Ammon's horn (tissue), 1 donor: ENCODE results near the gene UNC93B1.

Experiments used
- DNase-seq: peaks from one replicate; pipeline ENCODE4 v3.0.0-alpha.2; 2016; ENCODE audit warnings: low spot score

The UNC93B1 gene, protein sequence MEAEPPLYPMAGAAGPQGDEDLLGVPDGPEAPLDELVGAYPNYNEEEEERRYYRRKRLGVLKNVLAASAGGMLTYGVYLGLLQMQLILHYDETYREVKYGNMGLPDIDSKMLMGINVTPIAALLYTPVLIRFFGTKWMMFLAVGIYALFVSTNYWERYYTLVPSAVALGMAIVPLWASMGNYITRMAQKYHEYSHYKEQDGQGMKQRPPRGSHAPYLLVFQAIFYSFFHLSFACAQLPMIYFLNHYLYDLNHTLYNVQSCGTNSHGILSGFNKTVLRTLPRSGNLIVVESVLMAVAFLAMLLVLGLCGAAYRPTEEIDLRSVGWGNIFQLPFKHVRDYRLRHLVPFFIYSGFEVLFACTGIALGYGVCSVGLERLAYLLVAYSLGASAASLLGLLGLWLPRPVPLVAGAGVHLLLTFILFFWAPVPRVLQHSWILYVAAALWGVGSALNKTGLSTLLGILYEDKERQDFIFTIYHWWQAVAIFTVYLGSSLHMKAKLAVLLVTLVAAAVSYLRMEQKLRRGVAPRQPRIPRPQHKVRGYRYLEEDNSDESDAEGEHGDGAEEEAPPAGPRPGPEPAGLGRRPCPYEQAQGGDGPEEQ

DNA sequence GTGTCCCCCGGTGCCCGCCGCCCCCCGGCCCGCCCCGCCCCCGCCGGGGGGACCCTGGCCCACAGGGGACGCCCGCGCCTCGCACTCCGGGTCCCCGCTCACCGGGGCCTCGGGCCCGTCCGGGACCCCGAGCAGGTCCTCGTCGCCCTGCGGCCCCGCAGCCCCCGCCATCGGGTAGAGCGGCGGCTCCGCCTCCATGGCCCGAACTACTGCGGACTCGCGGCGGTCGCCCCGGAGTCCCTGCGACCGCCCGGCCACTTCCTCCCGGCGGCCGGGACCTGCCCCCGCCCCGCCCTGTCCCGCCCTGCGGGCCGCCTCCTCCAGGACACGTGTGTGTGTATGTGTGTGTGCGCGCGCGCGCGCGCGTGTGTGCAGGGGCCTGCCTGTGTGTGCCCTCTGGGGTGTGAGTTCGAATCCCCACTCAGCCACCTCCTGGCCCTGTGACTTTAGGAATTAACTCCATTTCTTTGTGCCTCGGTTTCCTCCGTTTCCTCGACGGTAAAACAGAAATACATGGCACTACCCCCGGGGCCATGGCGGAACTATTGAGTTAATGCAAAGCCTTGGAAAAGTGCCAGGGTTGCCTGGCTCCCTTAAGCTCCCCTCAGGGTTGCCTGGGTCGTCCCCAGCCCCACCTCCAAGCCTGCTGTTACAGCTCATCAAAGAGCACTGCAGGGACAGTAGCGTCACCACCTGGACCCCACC, at the start of gene UNC93B1:
Gene UNC93B1 (minus strand): TSS at position 252 of the 705 bp plus-strand sequence. CDS start 54 bp downstream, at position 198.
- peak; percentile 57 for DNase-seq

DNA sequence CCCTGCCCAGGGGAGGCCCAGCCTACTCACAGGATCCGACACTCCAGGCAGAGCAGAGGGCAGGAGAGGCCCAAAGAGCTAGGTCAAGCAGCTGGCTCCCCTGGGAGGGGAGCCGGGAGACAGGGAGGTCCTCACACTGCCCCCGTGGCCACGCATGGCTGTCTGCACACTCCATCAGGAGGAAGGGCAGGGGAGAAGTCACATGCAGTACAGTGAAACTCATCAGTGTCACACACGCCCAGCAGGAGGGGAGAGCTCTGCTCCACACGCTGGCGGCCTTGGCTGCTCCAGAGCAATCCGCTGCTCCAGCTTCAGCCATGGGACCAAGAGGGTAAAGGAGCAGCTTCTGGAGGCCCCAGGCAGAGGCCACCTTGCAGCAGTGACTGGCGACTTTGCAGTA, 49.2 kb upstream of the UNC93B1 start:
- DNase-seq, result no peak

DNA sequence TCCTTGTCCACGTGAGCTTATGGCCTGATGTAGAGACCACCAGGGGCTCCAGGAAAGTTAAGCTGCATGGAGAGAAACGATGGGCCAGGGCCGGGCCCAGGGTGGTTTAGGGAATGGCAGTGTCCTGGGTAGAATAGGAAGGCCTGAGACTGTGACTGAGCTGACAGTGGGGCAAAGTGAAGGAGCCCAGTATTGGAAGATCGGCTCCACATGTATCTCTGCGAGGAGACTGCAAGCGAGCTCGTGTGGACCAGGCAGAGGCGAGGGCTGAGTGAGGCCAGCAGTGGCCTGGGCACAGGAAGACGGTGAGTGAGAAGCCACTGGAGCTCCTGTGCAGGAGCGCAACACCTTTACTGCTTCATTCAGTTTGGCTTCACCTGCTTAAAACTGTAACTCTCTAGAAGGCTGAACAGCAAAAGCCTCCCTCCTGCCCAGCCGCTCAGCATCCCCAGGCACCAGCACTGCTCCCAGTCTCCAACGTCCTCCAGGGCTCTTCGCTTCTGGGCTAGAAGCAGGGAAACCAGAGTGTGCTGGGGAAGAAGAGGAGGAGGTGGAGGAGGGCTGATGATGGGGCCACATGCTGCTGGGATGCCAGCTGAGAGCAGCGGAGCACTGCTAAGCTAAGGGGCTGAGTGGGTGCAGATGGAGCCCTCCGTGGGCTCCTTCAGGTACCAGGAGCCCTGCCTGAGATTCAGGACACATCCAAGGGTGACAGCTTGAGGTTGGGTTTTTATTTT, 48.4 kb upstream of the UNC93B1 start:
- no peak for DNase-seq

DNA sequence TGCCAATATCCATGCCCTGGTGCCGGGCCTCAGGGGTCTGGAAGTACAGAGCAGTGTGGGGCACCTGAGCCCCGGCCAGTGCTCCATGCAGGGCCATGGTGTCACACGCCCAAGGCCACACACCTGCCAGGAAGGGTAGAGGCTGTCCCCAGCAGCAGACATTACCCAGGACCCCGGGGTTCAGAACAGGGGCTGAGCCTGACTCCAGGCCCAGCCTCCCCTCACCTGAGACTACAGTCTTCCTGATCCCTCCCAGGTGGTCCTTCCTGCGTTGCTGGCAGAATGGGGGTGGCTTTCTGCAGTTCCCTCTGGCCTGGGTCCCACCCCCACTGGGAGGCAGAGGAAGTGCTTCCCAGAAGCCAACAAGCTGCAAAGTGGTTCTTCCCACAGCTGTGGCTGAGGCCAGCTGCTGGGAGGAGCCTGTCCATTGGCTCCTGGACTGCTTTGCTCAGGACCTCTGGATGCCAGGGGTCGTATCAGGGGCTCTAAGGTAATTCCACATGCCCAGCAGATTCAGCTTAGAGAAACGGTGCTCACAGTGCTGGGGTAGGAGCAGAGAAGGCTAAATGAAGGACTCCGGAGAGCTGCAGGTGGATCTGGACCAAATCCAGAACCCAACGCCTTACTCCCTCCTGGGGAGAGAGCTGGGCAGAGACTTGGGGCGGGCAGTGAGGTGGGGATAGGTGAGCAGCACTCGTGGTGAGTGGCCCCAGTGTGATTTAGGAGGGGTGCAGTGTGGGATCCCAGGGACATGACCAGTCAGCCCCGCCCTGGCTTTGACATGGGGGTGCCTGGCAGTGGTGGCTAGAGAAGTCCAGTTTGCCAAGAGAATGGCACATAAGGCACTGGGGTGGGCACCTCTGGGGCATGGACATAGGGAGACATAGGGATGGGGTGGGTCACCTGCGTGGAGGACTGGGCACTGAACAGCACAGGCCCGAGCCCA, 47.6 kb upstream of the UNC93B1 start:
- no peak for DNase-seq

DNA sequence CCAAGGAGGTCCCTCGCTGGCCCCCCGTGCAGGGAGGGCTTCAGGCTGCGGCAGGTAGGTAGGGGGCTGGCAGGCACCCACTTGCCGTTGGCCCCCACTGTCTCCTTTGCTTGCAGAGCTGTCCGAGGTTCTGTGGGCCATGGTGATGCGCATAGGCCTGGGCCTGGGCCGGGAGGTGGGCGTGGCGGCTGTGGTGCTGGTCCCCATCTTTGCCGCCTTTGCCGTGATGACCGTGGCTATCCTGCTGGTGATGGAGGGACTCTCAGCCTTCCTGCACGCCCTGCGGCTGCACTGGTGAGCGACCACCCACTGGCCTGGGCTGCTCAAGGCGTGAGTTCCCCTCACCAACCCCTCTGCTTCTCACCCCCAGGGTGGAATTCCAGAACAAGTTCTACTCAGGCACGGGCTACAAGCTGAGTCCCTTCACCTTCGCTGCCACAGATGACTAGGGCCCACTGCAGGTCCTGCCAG, 46.5 kb upstream of the UNC93B1 start:
- DNase-seq, result no peak

DNA sequence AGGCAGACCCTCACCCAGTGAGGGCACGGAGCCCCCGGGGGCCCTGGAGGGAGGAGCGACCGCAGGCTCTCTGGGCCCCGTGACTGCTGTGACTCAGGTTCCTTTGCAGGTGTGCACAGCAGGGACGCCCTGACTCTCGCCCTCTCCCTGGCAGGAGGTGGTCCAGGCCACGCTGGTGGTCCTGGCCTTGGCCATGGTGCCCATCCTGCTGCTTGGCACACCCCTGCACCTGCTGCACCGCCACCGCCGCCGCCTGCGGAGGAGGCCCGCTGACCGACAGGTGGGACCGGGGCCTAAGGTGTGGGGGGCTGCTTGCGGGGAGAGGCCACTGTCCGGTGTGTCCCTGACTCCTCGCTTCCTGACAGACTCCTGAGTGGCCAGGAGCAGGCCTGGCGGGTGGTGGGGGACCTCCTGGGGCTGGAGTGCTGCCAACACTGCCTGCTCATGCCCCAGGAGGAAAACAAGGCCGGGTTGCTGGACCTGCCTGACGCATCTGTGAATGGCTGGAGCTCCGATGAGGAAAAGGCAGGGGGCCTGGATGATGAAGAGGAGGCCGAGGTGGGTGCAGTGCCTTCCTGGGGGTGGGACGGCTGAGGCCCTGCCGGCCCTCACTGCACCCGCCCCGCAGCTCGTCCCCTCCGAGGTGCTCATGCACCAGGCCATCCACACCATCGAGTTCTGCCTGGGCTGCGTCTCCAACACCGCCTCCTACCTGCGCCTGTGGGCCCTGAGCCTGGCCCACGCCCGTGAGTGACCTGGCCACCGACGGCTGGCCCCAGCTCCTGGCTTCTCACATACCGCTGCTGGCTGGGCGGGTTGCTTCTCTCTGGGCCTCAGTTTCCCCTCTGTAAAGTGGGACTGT, 45.8 kb upstream of the UNC93B1 start:
- DNase-seq, result no peak

DNA sequence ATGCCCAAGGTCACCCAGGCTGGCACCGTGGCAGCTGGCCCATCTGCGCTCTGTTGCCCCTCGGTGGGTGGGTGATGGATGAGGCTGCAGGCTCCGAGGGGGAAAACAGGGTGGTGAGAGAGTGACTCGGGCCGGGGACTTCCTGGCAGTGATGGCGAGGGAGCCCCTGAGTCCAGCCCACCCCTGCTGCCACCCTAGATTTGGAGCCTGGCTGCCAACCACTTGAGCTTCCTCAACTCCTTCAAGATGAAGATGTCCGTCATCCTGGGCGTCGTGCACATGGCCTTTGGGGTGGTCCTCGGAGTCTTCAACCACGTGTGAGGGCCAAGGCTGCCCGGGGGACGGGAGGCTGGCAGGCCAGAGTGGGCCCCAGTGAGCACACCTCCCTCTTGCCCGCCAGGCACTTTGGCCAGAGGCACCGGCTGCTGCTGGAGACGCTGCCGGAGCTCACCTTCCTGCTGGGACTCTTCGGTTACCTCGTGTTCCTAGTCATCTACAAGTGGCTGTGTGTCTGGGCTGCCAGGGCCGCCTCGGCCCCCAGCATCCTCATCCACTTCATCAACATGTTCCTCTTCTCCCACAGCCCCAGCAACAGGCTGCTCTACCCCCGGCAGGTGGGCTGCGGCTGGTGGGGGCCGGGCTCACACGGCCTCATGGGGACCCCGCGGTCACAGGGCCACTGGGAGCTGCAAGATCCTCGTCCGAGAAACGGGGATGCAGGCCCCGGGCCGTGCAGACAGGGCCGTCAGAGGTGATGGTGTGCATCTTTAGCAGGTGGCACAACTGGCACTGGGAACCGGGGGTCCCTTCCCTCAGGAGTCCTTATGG, 45.0 kb upstream of the UNC93B1 start:
- no peak for DNase-seq

DNA sequence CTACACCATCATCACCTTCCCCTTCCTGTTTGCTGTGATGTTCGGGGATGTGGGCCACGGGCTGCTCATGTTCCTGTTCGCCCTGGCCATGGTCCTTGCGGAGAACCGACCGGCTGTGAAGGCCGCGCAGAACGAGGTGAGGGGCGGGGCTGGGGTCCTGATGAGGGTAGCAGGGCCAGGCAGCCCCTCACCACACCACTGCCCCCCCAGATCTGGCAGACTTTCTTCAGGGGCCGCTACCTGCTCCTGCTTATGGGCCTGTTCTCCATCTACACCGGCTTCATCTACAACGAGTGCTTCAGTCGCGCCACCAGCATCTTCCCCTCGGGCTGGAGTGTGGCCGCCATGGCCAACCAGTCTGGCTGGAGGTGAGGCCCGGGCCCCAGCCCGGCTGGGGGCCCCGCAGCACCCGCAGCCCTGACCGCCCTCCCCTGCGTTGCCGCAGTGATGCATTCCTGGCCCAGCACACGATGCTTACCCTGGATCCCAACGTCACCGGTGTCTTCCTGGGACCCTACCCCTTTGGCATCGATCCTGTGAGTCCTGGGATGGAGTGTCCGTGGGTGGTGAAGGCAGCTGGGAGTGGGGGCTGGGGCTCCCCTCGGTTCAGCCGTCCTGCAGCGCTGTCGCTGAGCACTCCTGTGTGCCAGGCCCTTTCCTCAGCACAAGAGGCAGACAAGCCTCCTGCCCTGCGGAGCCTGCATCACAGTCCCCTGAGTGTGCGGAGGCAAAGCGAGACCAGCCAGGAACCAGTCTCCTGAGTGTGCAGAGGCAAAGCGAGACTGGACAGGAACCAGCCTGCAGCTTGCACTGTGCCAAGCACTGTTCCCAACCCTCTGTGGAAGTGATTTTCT, 43.8 kb upstream of the UNC93B1 start:
- no peak for DNase-seq

DNA sequence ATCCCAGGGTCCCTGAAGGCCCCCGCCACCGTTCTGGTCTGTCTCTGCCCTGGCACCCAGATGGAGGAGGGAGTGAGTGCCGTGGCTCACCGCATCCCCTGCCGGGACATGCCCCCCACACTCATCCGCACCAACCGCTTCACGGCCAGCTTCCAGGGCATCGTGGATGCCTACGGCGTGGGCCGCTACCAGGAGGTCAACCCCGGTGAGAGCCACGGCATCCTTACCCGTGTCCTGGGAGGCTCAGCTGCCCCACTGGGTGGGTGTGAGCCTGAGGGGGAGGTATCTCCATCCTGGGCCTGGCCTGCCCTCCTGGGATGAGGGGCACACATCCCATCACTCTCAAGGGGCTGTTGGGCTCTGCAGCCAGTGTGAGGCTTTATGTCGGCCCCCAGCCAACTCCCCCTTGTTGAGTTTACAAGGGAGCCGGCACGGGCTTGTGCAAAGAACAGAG, 41.0 kb upstream of the UNC93B1 start:
- no peak for DNase-seq

DNA sequence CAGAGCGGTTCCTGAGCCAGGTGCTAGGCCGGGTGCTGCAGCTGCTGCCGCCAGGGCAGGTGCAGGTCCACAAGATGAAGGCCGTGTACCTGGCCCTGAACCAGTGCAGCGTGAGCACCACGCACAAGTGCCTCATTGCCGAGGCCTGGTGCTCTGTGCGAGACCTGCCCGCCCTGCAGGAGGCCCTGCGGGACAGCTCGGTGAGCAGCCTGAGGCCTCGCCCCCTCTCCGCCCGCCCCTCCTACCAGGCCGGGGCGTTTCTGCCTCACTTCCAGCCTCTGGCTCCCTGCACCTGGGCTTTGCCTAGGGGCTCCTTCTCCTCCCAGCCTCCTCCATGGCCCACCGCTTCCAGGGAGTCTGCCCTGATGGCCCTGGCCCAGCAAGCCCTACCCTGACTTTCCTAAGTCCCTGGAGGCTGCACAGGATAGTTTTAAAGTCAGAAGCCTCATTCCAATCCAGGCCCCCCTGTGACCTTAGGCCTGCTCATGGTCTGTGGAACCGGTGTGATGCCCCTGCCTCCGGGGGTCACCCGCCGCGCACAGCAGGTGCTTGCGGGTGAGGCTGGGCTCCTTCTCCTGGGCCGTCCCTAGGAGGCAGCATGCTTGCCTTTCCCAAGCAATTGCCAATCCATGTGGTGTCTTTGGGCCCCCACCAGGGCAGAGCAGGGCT, 40.4 kb upstream of the UNC93B1 start:
- DNase-seq, result no peak

DNA sequence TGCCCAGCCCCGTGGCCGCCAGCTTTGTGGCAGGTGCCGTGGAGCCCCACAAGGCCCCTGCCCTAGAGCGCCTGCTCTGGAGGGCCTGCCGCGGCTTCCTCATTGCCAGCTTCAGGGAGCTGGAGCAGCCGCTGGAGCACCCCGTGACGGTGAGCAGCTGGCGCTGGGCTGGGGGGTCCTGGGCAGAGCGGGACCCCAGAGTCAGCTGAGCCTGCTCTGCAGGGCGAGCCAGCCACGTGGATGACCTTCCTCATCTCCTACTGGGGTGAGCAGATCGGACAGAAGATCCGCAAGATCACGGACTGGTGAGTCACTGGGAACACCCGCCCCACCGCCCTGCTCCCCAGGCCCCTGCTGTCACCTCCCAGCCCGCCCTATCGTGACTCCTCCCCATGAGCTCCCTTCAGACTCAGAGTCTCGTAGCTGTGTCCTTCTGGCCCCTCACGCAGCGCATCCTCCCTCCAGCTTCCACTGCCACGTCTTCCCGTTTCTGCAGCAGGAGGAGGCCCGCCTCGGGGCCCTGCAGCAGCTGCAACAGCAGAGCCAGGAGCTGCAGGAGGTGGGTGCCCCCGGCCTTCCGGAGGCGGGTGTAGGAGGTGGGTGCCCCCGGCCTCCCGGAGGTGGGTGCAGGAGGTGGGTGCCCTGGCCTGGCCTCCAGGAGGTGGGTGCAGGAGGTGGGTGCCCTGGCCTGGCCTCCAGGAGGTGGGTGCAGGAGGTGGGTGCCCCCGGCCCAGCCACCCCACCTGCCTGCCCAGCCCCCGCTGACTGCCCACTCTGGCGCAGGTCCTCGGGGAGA, 39.6 kb upstream of the UNC93B1 start:
- no peak for DNase-seq

DNA sequence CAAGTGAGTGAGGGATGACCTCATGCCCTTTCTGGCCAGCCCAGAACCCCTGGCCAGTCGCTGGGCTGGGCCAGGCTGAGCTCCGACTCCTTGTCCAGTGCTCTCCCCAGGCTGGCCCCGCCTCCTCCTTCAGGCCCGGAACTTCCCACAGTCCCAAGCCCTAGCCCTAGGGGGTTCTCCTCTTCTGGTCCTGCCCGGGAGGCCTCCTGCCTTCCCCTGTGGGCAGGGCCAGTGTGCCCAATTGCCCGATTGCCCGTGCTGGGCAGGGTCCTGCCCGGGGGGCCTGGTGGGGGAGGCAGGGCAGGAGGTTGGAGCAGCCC, 39.1 kb upstream of the UNC93B1 start:
- DNase-seq, result no peak

DNA sequence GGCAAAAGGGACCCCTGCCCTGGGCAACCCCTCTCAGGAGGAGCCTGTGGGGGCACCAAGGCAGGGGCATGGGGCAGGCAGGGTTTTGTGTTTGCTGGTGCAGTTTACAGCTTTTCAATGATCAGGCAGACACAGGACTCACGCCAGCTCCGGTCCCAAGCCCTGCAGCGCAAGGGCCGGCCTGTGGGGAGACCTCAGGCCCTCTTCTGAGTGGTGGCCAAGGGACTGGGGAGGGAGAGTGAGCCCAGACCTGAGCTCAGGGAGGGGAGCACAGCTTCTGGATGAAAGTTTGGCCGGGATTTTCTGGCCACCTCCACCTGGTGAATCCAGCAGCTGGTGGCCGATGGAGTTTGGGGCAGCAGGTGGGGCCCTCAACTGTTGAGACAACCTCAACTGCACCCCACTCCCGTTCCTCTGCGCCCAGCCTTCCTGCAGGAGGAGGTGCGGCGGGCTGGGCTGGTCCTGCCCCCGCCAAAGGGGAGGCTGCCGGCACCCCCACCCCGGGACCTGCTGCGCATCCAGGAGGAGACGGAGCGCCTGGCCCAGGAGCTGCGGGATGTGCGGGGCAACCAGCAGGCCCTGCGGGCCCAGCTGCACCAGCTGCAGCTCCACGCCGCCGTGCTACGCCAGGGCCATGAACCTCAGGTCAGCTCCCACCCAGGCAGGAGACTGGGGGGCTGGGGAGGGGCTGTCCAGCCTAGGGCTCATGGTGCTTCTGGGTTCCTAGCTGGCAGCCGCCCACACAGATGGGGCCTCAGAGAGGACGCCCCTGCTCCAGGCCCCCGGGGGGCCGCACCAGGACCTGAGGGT, 38.5 kb upstream of the UNC93B1 start:
- no peak for DNase-seq

DNA sequence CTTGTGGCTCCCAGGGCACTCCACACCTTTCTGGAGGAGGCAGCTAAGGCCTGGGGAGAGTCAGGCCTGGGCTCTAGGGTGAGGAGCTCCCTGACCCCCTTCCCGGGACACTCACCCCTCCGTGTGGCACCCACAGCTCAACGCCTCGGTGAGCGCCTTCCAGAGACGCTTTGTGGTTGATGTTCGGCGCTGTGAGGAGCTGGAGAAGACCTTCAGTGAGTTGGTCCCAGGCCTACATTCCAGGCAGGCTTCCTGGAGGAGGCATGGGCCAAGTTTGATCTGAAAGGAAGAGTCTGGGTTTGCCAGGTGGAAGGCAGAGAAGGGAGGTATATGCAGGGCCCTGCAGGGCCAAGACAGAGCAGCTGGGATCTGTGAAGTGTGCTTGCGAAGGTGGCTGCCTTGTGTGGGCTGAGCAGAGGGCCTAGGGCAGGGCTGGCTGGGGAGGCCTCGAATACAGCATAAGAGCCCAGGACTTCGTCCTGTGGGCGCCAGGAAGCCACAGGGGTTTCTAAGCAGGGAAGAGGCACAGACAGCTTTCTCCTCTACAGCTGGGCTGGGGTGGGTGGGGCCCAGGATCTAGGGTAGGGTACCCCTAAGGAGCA, 37.8 kb upstream of the UNC93B1 start:
- DNase-seq, result no peak

DNA sequence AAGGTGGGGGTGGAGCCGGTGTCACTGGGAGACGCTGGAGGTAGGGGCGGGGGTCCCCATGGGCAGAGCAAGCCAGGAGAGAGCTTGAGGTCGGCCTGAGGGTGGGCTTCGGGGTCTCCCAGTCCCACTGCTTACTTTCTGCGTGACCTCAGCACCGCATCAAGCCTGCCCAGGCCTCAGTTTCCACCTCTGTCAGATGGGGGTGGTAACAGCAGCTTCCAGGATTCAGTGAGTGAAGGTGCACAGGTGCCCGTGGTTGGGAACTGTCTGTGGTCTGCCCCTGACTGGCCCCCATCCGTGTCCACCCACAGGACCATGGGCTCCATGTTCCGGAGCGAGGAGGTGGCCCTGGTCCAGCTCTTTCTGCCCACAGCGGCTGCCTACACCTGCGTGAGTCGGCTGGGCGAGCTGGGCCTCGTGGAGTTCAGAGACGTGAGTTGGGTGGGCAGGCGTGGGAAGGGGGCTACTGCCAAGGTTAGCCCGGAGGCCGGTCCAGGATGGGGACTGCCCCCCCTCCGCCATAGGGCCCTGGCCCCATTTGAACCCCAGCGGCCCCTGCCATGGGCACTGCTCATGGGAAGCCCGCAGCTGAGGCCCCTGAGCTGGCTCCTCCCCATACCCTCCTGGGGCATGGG, 37.2 kb upstream of the UNC93B1 start:
- DNase-seq, result no peak
